Hepatocyte (in vitro differentiated cells): ENCODE results near the gene ATXN7L1.

Source experiments
- CTCF ChIP-seq: fragments of 200-600 bp; sonication (generic); IDR thresholded peaks from 2 replicates; pipeline ENCODE4 v1.5.1; 2016; ENCODE audit warnings: antibody characterized with exemption, mild to moderate bottlenecking; ENCODE audit not compliant: poor library complexity
- EZH2phosphoT487 ChIP-seq: fragments of 200-600 bp; sonication (generic); IDR thresholded peaks from one replicate; pipeline ENCODE4 v1.6.1; 2018; ENCODE audit warnings: antibody characterized with exemption, mild to moderate bottlenecking, low read depth, moderate library complexity; ENCODE audit not compliant: unreplicated experiment, severe bottlenecking

DNA sequence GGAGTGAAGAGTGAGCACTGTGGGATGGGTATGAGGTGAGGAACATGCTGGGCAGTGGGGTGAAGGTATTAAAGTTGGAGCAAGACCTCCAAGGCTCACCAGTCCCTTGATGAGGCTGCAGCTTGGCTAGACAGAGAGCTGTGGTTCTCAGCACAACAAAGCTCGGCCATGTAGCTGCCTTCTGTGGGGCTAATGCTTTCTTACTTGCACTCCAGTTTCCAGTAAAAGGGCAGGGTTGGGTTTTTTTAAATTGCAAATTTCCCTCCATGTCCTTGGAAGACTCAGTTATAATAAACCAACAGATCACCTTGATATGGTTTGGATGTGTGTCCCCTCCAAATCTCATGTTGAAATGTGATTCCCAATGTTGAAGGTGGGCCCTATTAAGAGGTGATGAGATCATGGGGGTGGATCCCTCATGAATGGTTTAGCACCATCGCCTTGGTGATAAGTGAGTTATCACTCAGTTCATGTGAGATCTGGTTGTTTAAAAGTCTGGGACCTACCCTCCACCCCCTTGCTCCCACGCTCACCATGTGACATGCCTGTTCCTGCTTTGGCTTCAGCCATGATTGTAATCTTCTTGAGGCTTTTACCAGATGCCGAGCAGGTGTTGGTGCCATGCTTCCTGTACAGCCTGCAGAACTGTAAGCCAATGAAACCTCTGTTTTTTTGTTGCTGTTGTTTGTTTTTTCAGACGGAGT is 55.9 kb downstream of the ATXN7L1 start:
- TF ChIP-seq CTCF: no peak
- no peak for TF ChIP-seq EZH2phosphoT487
